ENCODE data around the gene KCTD17. TPM values are rescaled to one million over a fixed set of nuclear protein-coding genes. Genes with fewer than 3 reads are reported as not detected.

Gene KCTD17
- total and polyA plus RNA-seq, 12 donors, result 6.9 to 49.2 (median 16.4) TPM

GRCh38 chr22:37061611-37062375, 10.3 kb downstream of the KCTD17 start:
- Histone ChIP-seq H3K9me3 (no peaks in the 10 kb centered on the region), H3K4me1 (no peaks in the 10 kb centered on the region), H3K27me3 (peaks cover 0 to 15% (median 0%) of the 10 kb centered on the region in 7 donors), H3K36me3 (peaks cover 0 to 51% (median 5%) of the 10 kb centered on the region in 9 donors), H3K4me3 (no peak overlapping the region), H3K27ac (no peak overlapping the region)
- no peak for ATAC-seq
- TF ChIP-seq CTCF (IDR thresholded peaks at IDR 0.05), result no peak
- DNase-seq, result peak in 1 of 2 donors; percentile 2
- WGBS, 2 donors, result 91 to 93% methylated on average over 10 of the region's 10 CpGs
- intact Hi-C loops (cut with DNase I), result loop anchor here in 1 of 10 donors (10.0 kb wide), 1 partner anchor 403 kb away; no protein-coding TSS in a partner anchor

GRCh38 chr22:37062376-37062675, 10.8 kb downstream of the KCTD17 start:
- DNase-seq (no peak), ATAC-seq (no peak)
- Histone ChIP-seq H3K27me3 (peaks cover 0 to 20% (median 3%) of the 10 kb centered on the region in 7 donors), H3K4me3 (no peak overlapping the region), H3K36me3 (peaks cover 0 to 46% (median 4%) of the 10 kb centered on the region in 9 donors), H3K27ac (no peak overlapping the region), H3K4me1 (no peaks in the 10 kb centered on the region), H3K9me3 (no peaks in the 10 kb centered on the region)
- intact Hi-C loops (cut with DNase I), result loop anchor here in 1 of 10 donors (10.0 kb wide), 1 partner anchor 402 kb away; no protein-coding TSS in a partner anchor
- TF ChIP-seq CTCF (IDR thresholded peaks at IDR 0.05), result no peak
- WGBS, 2 donors, result 72 to 77% methylated on average over 7 of the region's 7 CpGs

- no peak for ATAC-seq
- Histone ChIP-seq H3K36me3 (peaks cover 0 to 41% (median under 1%) of the 10 kb centered on the region in 9 donors), H3K4me1 (no peaks in the 10 kb centered on the region), H3K27ac (no peak overlapping the region), H3K4me3 (no peak overlapping the region), H3K27me3 (peaks cover 0 to 25% (median 6%) of the 10 kb centered on the region in 7 donors), H3K9me3 (no peaks in the 10 kb centered on the region)
- DNase-seq, result no peak
- no peak for TF ChIP-seq CTCF (IDR thresholded peaks at IDR 0.05)
- intact Hi-C loops (cut with DNase I), result loop anchor here in 1 of 10 donors (10.0 kb wide), 1 partner anchor 402 kb away; no protein-coding TSS in a partner anchor
- WGBS, 2 donors, result 84 to 89% methylated on average over 15 of the region's 15 CpGs
Measured at GRCh38 chr22:37062702-37063381, 11.3 kb downstream of the KCTD17 start.
